DMS 273 (cell line): Measurements from ENCODE around the gene ADGRG1.
"Not testable (repeated sequence)": the region's sequence is repeated elsewhere in the genome, so short reads cannot be mapped to it uniquely, and the experiment has no call there.

Source experiments
- DNase-seq: peaks from one replicate; lab custom pipeline; 2025; ENCODE audit not compliant: unreplicated experiment; lab: John Stamatoyannopoulos, UW

The ADGRG1 gene

GRCh38 chr16:57663917-57664661 is 35.7 kb downstream of the ADGRG1 start:
- DNase-seq: no peak

DNA sequence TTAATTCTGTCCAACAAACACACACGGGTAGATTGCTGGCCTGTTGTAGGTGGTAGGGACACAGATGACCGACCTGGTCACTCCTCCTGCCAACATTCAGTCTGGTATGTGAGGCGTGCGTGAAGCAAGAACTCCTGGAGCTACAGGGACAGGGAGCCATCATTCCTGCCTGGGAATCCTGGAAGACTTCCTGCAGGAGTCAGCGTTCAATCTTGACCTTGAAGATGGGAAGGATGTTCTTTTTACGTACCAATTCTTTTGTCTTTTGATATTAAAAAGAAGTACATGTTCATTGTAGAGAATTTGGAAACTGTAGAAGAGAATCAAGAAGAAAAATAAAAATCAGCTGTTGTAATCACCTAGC is 36.2 kb downstream of the ADGRG1 start:
- no peak for DNase-seq

- DNase-seq: no peak
Observed at GRCh38 chr16:57665541-57665940, 37.1 kb downstream of the ADGRG1 start.

DNA sequence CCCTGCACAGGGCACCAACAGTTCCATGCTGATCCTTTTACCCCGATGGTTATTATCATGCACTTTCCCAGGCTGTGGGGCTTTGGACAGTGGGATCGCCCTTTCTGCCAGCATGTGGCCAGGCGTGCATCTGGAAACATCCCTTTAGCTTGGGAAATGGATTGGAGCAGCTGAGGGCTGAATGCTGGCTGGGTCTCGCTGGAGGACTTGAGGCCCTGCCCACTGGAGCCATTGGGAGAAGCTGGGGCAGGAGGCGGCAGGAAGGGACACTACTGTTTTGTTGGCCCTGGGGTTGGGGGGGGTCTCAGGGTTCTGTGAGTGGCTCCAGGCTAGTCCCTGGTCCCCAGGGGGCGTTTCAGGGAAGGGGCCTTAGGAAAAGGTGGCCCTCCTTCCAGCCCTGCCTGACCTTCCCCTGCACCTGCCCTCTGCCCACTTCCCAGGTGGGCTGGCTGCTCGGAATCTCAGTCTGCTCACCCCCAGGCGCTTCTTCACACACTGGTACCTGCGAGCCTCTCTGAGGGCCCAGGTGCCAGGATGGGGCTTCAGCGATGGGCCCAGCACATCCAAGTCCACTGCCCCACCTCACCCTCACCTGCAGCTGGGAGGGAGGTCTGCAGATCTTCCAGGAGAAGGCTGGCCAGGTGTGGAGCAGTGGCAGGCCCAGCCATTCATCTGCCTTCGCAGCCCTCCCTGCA is 38.1 kb downstream of the ADGRG1 start:
- peak; percentile 32 for DNase-seq

DNA sequence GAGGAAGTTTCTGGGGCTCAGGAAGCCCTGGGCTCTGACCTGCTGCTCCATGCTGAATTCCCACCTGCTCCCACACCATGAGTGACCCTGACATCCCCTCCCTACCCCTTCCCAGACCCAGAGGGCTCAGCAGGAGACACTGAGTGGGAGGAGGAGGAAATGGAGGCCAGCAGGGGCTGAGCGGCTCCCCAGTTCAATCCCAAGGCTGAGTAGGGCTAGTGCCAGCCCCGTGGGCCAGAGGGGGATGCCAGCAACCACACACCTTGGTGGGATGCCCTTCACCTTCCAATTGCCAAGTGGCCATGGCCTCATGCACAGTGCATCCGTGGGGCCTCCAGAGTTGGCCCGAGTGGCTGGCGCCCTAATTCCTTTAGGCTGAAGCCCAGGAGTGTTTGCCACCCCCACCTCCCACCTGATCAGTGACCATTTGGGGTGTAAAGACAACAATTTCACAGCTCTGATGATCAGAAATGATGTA is 38.7 kb downstream of the ADGRG1 start:
- no peak for DNase-seq

DNA sequence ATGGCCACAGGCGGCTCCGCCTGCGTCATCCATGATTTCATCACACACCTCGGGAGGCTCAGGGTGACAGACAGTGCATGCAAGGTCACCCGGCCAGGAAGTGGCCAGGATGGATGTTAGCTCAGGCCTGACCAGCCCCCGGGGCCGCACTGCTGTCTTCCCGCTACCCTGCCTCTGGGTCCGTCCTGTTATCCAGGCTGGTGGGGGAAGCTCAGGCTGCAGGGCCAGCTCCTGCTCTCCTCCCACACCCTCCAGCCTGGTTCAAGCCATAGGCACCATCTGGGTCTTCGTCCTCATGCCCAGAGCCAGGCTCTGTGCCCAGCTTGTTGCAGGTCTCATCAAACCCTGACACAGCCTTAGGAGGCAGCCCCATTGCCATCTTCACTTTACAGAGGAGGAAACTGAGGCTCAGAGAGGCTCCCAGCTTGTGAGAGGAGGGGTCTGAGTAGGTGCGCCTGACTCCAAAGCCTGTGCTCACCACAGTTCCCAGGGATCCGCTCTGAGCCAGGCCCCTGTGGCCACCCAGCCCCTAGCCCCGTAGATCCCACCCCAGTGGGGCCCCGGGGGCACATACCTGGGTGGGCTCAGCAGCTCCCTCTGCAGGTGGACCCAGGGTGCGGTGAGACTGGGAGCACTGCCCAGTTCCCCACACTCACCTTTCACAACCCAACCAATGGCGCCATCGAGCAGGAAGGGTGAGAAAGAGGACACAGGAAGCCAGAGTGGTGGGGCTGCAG is 39.3 kb downstream of the ADGRG1 start:
- DNase-seq: peak; percentile 47

GRCh38 chr16:57668263-57668571 is 39.8 kb downstream of the ADGRG1 start, which contains the start of gene ADGRG3:
TSS of gene ADGRG3 (plus strand) at chr16:57668306. CDS start at chr16:57668348, 42 bp downstream.
- DNase-seq: no peak

- DNase-seq: no peak
Observed at GRCh38 chr16:57668630-57669475, 40.4 kb downstream of the ADGRG1 start.

DNA sequence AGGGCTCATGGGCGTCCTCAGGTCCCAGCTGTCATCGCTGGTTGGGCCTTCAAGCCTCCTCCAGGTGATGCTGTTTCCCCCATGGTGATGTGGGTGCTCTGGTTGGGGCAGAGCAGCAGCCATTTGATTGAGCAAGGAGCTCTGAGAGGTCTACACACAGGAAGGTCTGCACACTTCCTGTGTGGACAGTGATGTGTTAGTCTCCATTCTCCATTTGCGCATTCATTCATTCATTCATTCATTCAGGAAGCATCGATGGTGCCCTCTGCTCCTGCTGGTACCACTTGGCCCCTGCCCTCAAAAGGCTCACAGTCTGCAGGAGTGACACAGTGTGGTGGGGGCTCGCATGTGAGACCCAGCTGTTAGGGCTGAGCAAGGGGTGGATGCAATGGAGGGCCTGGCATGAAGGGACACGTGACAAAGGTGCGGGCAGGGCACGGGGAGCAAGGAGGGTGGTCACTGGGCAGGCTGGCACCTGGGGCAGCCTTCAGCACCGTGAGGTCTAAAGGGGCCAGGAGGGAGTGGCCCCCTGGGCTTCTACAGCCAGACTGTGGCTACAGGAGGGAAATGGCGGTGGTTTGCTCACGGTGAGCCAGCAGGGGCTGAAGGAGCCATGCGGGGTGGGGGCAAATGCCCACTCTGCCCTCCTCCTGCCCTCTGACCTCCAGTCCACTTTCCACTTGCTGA is 41.2 kb downstream of the ADGRG1 start:
- DNase-seq: no peak

GRCh38 chr16:57670196-57670595 is 41.8 kb downstream of the ADGRG1 start:
- DNase-seq: no peak

DNA sequence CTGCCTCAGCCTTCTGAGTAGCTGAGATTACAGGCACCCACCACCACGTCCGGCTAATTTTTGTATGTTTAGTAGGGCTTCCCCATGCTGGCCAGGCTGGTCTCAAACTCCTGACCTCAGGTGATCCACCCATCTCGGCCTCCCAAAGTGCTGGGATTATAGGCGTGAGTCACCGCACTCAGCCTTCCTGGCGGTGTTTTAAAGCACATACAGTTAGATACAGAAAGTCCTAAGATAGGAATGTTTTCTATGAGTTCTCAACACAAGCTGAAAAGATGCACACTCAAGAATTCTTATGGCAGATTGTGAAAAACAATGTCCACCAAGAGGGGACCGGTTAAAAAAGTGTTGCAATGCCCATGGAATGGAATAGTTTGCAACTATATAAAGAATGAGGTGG is 43.0 kb downstream of the ADGRG1 start:
- not testable (repeated sequence) for DNase-seq

DNA sequence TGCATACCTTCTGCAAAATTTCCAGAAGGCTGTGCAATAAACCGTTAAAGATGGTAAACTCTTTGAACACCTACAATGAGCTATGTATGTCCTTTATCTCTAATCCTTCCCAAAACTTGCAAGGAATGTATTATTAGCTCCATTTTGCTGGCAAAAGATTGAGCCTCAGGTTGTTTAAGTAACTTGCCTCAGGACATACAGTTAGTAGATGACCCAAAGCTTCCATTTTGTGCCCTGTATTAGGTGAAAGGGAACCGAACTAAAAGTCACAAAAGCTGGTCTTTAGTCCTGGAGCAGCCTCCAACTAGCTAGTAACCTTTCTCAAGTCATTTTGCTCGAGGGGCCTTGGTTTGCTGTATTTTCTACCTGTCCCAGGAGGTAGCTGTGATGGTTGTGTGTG is 44.0 kb downstream of the ADGRG1 start:
- no peak for DNase-seq

DNA sequence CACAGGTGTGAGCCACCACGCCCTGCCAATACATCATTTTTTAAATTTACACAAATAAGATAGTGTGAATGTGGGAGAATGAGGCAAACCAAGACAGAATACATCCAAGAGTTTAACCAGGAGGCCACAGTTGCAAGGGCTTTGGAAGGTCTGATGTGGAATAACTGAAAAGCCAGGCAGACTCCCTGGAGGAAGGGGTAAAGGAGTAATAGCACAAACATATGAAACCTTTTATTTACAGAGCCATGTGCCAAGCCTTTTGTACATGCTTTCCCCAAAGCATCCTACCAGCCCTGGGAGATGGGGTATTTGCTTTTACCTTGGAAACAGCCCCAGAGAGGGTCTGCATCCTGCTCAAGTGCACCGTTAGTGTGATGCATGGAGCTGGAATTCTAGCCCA is 44.4 kb downstream of the ADGRG1 start:
- no peak for DNase-seq

DNA sequence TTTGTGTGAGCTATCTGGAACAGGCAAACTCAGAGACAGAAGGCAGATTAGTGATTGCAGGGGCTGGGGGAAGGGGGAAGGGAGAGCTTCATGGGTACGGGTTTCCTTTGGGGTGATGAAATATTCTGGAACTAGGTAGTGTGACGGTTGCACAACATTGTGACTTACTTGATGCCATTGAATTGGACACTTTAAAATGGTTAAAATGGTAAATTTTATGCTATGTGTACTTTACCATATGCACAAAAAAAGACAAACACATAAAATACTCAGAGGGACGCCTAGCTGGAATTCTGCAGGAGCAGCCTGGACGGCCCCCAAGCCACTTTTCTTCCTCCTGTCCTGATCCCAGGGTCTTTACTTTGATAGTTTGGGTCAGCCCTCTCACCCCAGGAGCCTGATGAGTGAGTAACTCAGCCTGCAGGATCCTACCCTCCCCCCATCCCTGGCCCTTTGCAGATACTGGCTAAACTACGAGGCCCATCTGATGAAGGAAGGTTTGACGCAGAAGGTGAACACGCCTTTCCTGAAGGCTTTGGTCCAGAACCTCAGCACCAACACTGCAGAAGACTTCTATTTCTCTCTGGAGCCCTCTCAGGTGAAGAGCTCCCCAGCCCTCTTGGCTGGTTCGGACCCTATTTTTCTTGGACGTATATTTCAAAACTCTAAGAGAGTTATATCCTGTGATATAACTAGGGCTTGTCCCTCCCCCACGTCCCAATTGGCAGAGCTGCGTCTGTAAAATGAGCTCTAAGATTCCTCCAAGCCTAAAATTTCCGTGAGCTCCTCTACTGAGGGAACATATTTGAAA is 47.5 kb downstream of the ADGRG1 start:
- DNase-seq: no peak

DNA sequence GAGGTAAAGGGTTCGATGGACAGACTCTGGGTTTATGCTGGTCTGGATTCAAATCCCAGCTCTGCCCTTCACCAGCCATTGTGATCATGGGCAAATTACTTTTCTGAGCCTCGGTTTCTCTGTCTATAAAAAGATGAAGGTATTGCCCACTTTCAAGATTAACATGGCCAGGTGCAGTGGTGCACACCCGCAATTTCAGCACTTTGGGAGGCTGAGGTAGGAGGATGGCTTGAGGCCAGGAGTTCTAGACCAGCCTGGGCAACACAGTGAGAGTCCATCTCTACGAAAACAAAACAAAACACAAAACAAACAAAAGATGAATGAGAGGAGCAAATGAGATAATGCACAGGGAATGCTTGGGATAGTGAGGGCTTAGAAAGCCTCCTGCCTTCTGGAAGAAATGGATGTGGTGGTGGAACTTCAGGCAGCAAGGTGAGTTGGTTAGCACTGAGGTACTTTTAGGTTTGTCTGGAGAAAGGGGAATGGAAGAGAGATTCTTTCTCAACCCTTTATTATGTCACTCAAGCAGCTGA is 48.2 kb downstream of the ADGRG1 start:
- no peak for DNase-seq

DNA sequence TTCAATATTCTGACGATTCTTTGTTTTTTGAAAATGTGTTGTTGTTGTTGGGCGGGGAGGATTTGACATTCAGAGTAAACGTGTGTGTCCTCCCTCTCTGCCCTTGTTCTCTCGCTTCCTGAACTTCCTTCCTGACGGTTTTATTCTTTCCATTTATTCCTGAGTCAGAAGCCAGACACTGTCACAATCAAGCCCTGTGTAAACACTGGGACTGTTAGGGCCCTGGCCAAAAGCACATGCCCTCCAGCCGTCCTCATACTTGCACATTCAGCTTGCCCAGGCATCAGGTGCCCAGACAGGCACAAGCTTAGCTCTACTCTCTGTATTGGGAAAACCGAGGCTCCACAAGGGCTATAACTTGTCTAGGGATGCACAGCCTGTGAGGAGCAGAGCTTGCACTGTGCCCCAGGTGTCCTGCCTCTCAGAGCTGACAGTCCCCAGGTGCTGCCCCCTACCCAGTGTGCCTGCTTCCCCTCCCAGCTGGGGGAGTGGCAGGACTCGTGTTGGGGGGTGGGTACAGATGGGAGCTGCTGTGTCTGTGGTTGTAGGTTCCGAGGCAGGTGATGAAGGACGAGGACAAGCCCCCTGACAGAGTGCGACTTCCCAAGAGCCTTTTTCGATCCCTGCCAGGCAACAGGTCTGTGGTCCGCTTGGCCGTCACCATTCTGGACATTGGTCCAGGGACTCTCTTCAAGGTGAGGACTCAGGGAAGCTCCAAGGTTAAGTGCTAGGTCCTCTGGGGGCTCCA is 49.4 kb downstream of the ADGRG1 start:
- DNase-seq: no peak

DNA sequence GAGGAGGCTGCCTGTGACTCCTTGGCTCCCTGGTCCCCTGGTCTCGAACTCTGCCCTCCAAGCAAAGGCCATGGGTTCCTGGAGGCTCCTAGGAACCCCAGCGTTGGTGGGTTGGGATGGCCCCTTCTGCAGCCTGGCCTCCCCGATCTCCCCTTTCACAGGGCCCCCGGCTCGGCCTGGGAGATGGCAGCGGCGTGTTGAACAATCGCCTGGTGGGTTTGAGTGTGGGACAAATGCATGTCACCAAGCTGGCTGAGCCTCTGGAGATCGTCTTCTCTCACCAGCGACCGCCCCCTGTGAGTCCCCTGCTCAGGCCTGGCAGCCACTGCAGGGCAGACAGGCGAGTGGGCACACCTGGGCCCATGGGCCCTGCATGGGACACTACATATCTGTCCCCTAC is 50.6 kb downstream of the ADGRG1 start:
- DNase-seq: no peak

GRCh38 chr16:57679767-57680482 is 51.5 kb downstream of the ADGRG1 start:
- no peak for DNase-seq
